Dermis blood vessel endothelial cell (primary cell): Measurements from ENCODE around the gene DCAF12. TPM values are rescaled to one million over a fixed set of nuclear protein-coding genes. Genes with fewer than 3 reads are reported as not detected.
"Not testable (repeated sequence)": the region's sequence is repeated elsewhere in the genome, so short reads cannot be mapped to it uniquely, and the experiment has no call there.

Source experiments
- DNase-seq: peaks from one replicate; pipeline ENCODE4 v3.0.0; 2010
- total RNA-seq: library from RNA; depleted of rRNA; stranded (reverse); fragments of >200 nt; gene quantifications from 2 replicates; pipeline ENCODE4 v1.2.3, GENCODE V29; 2014

Gene DCAF12
- total RNA-seq, 1 donor from 2014 or later: 22.3 TPM

DNA sequence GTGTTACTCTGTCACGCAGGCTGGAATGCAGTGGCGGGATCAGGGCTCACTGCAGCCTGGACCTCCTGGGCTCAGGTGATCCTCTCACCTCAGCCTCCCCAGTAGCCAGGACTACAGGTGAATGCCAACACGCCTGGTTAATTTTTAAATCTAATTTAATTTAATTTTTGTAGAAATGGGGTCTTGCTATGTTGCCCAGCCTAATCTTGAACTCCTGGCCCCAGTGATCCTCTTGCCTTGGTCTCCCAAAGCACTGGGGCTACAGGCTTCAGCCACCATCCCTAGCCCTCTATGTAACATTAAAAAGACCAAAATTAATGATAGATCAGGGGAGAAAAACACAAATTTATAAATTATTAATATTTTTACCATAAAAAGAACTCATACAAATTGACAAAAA lies 66.5 kb downstream of the DCAF12 start:
- no peak for DNase-seq

DNA sequence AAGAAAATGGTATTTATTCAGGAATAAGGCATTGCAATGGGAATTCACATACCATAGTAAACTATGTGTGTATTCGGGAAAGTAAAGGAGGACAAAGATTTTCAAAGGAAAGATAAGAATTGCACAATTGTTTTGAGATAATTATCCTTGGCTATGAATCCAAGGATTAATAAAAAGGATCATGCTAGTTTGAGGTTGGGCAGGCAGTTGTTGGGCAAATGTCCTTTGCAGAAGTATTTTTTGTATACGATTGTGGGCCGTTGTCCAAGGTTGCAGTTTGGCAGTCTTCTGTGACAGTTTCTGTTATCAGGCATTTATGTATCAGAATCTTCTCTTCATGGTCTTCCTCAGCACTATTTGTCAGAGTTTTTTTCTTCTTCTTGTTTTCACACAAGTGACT lies 67.2 kb downstream of the DCAF12 start:
- no peak for DNase-seq

DNA sequence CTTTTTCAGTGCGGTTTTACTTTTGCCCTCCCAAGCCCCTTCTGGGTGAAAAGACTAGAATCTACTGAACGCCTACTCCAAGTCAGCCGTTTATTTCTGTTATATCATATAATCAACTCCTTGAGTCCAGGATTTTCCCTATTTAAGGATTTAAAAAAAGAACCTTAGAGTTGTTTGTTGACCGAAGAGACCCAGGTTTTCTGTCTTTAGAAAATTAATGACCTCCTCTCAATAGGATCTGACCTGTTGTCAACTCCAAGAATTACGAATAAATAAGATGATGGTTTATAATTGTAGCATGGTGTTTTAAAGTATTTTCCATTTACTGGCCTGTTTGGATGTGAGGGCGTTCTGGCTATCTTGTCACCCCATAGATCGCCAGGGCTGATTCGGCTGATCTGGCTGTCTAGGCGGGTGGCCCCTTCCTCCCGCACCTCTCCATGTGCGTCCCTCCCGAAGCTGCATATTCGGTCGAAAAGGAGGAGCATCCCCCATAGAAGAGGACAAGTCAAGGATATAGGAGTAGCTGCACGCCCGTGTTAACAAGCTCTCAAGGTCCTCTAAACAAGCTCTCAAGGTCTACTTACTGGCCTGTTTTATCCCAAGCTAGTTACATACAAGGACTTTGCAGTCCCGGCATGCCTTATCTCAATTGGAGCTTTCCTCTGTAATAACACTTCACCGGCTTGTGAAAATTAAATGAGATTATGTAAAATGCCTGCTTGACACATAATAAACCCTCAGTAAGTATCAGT lies 76.7 kb downstream of the DCAF12 start:
- DNase-seq: peak; percentile 7

DNA sequence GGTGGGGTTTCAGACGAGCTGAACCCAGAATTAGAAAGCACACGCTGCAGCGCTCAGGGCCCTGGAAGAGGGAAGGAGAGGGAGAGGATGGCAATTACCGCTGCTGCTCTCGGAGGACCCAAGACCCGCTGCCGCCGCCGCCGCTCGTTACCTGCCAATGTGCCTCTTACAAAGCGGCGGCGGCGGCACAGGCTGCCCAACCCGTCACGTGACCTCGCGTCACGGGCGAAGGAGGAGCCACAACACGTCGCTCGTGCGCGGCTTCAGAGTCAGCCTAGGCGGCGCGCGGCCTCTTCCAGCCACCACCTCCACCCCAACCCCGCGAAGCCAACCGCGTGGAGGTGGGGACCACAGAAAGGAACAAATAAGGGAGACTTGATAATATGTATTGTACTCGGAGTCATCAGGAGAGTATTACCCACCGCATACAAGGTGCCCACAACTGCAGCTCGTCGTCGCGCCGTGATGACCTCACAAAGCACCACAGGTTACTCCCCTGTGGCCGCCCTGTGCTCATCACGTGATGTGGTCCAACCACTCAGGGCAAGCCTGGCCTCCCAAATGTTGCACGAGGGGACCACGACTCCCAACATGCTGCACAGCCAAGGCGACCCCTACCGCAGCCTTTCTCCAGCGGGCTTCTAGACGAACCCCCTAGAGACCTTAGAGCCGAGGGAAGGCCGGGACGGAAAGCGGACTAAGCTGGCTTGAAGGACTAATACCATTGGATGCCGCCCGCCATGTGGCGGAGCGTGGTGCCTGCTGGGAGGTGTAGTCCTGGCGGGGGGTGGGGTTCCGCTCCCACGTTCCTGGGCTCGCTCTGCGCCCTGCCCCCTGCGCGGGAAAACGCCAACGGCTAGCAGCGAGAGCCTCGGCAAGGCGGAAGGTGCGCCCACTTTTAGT lies 77.5 kb downstream of the DCAF12 start, which contains the start of gene UBAP2:
TSS of gene UBAP2 (minus strand) at position 161 of the 903 bp plus-strand sequence. CDS start 31,739 bp downstream, outside the sequence.
- DNase-seq: peak; percentile 98

DNA sequence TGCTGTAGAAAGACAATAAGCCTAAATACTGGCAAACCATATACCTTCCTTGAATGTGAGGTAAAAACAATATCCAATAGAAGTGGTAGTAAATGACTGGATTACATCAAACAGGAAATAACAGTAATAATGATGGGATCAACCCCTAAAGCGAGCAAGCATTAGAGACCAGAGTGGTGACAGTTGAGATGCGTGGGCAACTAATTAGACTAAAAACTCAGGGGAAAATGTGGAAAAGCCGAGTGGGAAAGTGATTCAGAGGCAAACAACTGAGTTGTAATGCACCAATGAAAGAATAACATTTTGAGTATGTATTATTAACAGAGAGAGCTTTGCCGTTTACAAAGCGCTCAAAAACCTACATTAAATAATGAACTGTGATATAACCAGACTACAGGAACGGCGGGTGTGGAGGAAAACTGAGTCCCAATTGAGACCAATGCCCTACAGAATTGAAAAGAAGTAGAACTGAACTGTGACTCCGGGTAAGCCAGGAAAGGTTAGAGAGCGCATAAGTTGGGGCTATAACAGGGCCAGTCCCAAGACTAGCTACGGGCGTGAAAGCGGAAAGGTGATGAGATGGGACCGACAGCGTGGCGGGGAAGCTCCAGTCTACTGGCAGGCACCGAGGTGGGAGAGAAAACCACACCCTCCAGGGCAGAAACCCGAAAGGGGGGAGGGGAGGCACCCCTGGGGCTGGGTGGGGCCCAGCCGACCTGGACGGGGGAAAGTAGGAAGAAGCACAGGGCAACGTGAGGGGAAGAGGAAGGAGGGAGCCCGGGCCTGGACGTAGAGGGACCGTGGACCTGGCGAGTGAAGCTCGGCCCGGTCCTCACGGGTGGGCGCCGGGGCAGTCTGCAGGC lies 78.4 kb downstream of the DCAF12 start:
- DNase-seq: peak; percentile 48

DNA sequence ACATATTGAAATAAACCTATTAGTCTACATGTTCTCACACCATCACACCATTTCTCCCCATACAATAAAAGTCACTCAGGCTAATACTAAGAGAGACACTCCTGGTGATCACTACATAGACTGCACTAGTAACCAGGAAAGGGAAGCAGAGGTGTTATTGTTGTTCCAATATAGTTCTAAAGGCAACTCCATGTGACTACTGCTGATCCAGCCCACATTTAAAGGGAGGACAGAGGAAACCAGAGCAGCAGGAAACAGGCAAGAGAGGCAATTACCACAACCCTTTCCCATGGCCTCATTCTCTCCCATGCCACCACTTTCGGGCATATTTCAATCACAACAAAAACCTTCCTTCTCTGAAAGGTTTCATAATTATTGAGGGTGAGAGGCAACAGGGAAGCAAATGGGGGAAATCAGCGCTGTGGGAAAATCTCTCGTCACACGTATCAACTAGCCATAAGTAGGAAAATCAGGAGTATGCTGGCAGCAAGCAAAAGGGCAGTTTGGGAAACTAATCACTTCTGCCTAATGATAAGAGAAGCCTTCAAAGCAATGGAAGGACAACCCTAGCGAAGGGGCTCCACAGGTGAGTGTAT lies 79.6 kb downstream of the DCAF12 start:
- DNase-seq: peak; percentile 86

DNA sequence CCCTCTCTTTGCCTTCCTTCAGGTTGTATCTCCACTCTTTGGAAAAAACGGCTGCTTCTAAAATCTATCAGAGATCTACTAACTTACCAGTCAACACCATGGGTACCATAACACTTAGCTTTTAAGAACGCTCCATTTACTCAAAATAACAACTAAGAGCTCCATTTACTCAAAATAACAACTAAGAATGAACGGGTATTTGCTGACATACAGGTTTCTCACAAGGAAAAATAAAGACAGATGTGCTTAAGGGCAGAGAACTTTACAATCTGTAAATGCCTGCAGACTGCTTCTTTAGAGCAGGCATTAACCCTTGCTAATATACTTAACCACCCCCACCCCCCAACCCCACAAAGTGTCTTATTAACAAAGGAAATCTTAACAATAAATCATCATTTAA lies 80.6 kb downstream of the DCAF12 start:
- no peak for DNase-seq

DNA sequence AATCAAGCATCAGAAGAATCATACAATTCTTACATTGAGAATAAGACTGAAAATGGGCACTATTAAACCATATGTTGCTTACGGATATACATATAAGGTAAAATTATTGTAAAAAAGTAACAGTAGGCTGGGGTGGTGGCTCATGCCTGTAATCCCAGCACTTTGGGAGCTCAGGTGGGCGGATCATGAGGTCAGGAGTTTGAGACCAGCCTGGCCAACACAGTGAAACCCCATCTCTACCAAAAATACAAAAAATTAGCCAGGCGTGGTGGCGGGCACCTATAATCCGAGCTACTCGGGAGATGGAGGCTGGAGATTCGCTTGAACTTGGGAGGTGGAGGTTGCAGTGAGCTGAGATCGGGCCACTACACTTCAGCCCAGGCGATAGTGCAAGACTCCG lies 84.4 kb downstream of the DCAF12 start:
- DNase-seq: not testable (repeated sequence)

DNA sequence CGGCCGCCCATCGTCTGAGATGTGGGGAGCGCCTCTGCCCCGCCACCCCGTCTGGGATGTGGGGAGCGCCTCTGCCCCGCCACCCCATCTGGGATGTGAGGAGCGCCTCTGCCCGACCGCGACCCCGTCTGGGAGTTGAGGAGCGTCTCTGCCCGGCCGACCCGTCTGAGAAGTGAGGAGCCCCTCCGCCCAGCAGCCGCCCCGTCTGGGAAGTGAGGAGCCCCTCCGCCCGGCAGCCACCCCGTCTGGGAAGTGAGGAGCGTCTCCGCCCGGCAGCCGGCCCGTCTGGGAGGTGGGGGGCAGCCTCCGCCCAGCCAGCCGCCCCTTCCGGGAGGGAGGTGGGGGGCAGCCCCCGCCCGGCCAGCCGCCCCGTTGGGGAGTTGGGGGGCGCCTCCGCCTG lies 87.6 kb downstream of the DCAF12 start:
- DNase-seq: not testable (repeated sequence)

DNA sequence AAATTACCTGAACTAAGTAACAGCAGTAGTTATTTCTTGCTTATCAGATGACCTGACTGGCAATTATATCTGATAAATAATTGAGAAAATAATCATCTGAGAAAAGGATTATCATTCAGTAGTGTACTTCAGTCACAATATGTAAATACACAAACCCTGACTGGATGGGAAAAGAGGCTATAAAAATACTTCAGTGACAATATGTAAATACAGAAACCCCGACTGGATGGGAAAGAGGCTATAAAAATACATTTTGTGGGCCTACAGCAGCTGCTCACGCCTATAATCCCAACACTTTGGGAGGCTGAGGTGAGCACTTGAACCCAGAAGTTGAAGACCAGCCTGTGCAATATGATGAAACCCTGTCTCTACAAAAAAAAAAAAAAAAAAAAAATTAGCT lies 88.9 kb downstream of the DCAF12 start:
- no peak for DNase-seq

DNA sequence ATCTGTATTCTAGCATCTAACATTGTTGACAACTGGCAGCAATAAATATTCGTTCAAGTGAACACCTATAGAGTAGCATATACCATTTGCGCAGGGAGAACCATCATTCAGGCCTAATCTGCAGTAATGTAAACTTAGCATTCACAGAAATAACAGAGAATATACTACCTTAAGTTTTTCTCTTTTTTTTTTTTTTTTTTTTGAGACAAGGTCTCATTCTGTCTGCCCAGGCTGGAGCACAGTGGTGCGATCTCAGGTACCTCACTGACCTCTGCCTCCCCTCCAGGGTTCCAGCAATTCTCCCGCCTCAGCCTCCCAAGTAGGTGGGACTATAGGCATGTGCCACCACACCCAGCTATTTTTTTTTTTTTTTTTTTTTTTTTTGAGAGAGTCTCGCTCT lies 89.9 kb downstream of the DCAF12 start:
- no peak for DNase-seq

Other genes with a start within 250 kb of the DCAF12 start
- gene UBAP2, start 77.8 kb downstream of the DCAF12 start, total RNA-seq: 28.4 and 31.8 TPM in 2 replicates
- 22.8 and 28.3 TPM in 2 replicates for gene UBAP1, start 52.3 kb upstream of the DCAF12 start, total RNA-seq
- gene KIF24, start 202.6 kb upstream of the DCAF12 start, total RNA-seq: 1.0 and 5.6 TPM in 2 replicates
- gene NUDT2, start 202.9 kb upstream of the DCAF12 start, total RNA-seq: 24.7 and 61.9 TPM in 2 replicates